ENCODE measurements around the gene SEPTIN10. TPM values are rescaled to one million over a fixed set of nuclear protein-coding genes. Genes with fewer than 3 reads are reported as not detected.

The SEPTIN10 gene
- total RNA-seq, 1 donor from 2014 or later: 99.5 TPM

DNA sequence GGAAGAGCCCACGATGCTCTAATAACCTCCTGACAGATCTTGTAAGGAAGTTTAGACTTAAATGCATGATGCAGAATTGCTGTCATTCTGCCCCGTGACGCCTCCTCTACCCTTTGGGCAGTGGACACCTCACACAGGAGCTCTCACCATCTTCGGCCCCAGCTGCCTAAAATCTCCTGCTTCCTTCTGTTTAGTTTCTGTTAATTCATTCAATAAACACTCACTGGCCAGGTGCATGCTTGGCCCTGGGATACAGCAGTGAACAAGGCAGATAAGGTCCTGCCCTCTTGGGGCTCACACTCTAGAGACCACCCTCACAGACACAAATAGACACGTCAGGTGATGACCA lies 81.1 kb downstream of the SEPTIN10 start:
- TF ChIP-seq CTCF (conservative IDR thresholded peaks at IDR 0.05): no peak
- Mint-ChIP-seq H3K9me3 (peaks cover 12% of the 10 kb centered on the region), H3K4me1 (peaks cover 8% of the 10 kb centered on the region), H3K36me3 (ENCODE audit: low read depth) (peaks cover 10% of the 10 kb centered on the region), H3K27ac (ENCODE audit: unreplicated experiment) (no peak overlapping the region), H3K27me3 (ENCODE audit: low read depth) (no peaks in the 10 kb centered on the region), H3K4me3 (no peak overlapping the region)
- DNase-seq (ENCODE audit: low read depth, low spot score): no peak

- peaks cover 10% of the 10 kb centered on the region for H3K36me3 Mint-ChIP-seq (ENCODE audit: low read depth)
- TF ChIP-seq CTCF (conservative IDR thresholded peaks at IDR 0.05): no peak
- no peak overlapping the region for H3K4me3 Mint-ChIP-seq
- H3K4me1 Mint-ChIP-seq: peaks cover 13% of the 10 kb centered on the region
- DNase-seq (ENCODE audit: low read depth, low spot score): no peak
- peaks cover 12% of the 10 kb centered on the region for H3K9me3 Mint-ChIP-seq
- H3K27ac Mint-ChIP-seq (ENCODE audit: unreplicated experiment): no peak overlapping the region
- no peaks in the 10 kb centered on the region for H3K27me3 Mint-ChIP-seq (ENCODE audit: low read depth)
Measured at GRCh38 chr2:109531896-109532727, 81.7 kb downstream of the SEPTIN10 start.

DNA sequence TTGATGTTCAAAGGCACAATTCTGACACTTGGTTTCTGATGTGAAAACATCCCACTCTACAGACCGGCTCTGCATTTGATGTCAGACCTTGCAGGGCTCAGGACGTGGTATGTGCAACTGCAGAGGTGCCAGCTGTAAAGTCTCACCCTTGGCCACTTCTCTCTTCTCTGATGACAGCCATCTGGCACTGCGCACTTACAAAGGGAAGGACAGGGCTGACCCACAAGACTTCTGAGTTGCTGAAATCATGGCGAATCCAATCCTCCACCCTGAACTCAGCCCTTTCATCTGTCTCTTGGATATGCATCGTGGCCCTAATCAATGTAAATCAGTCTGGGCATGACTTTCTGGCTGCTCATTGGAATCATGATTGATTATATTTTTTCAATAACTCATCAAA lies 82.5 kb downstream of the SEPTIN10 start:
- Mint-ChIP-seq H3K4me3 (no peak overlapping the region), H3K27ac (ENCODE audit: unreplicated experiment) (no peak overlapping the region), H3K36me3 (ENCODE audit: low read depth) (peaks cover 2% of the 10 kb centered on the region), H3K4me1 (peaks cover 13% of the 10 kb centered on the region), H3K27me3 (ENCODE audit: low read depth) (no peaks in the 10 kb centered on the region), H3K9me3 (peaks cover 4% of the 10 kb centered on the region)
- DNase-seq (ENCODE audit: low read depth, low spot score): no peak
- no peak for TF ChIP-seq CTCF (conservative IDR thresholded peaks at IDR 0.05)

DNA sequence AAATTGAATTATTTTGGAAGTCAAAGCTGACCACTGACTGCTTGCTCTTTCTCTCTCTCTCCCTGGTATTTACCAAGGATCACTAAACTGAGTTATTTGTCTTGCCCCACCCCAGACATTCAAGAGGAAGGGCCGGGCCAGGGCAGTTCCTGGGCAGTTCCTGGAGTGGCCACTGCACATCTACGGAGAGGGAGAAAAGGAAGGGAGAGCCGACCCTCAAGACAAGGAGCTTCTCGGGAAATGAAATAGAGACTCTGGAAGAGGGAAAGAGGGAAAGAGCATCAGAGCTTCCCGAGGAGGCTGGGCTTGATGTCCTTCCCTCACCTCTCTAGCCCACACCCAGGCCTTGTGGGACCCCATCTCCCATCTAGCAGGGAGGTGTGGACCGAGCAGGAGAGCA lies 83.1 kb downstream of the SEPTIN10 start:
- Mint-ChIP-seq H3K27me3 (ENCODE audit: low read depth) (no peaks in the 10 kb centered on the region), H3K36me3 (ENCODE audit: low read depth) (no peaks in the 10 kb centered on the region), H3K4me3 (no peak overlapping the region), H3K27ac (ENCODE audit: unreplicated experiment) (no peak overlapping the region), H3K9me3 (peaks cover 2% of the 10 kb centered on the region), H3K4me1 (peaks cover 13% of the 10 kb centered on the region)
- TF ChIP-seq CTCF (conservative IDR thresholded peaks at IDR 0.05): no peak
- DNase-seq (ENCODE audit: low read depth, low spot score): no peak

GRCh38 chr2:109529532-109530449 lies 84.0 kb downstream of the SEPTIN10 start:
- H3K4me3 Mint-ChIP-seq: no peak overlapping the region
- no peaks in the 10 kb centered on the region for H3K9me3 Mint-ChIP-seq
- H3K27me3 Mint-ChIP-seq (ENCODE audit: low read depth): no peaks in the 10 kb centered on the region
- peaks cover 13% of the 10 kb centered on the region for H3K4me1 Mint-ChIP-seq
- no peaks in the 10 kb centered on the region for H3K36me3 Mint-ChIP-seq (ENCODE audit: low read depth)
- no peak for DNase-seq (ENCODE audit: low read depth, low spot score)
- TF ChIP-seq CTCF (conservative IDR thresholded peaks at IDR 0.05): no peak
- no peak overlapping the region for H3K27ac Mint-ChIP-seq (ENCODE audit: unreplicated experiment)
